A549 (cell line): Measurements from ENCODE around the gene NUP62. TPM values are rescaled to one million over a fixed set of nuclear protein-coding genes. Genes with fewer than 3 reads are reported as not detected.

ENCODE experiments used
- ATAC-seq, 2 experiments: fragments of 200-7000 bp in 1 of 2; fragments of >200 bp in 1 of 2; cut with Nextera tagmentation in 1 of 2; cut with Tn5 transposase in 1 of 2; 3 replicates each; pipeline versions ENCODE4 v1.8.0 to v1.9.1; 2018 to 2020; ENCODE audit warnings: mild to moderate bottlenecking in 1 of 2, moderate library complexity in 1 of 2
- CTCF ChIA-PET: fragments of 300-600 bp; sonication (Branson Sonifier 250); formaldehyde crosslinking; extraction: SDS; loops from one replicate; lab custom pipeline; 2021; ENCODE audit warnings: antibody characterized with exemption, inconsistent platforms; lab: Yijun Ruan, JAX
- POLR2A ChIA-PET: fragments of 350-600 bp; formaldehyde crosslinking; extraction: SDS; loops from one replicate; lab custom pipeline; 2021; ENCODE audit warnings: antibody characterized with exemption, inconsistent platforms; lab: Yijun Ruan, JAX
- DNase-seq, 2 experiments: peaks; one replicate each; pipeline versions ENCODE4 v3.0.0 to v3.0.0-alpha.2; 2011 to 2016; ENCODE audit warnings: low read depth in 1 of 2, low spot score in 1 of 2
- FAIRE-seq: peaks from 2 replicates; lab custom pipeline; 2011; peaks lifted over from hg19 to GRCh38; lab: Jason Lieb, UNC
- H3K27ac ChIP-seq, 2 experiments: fragments of >200 bp; sonication (Bioruptor Twin); formaldehyde crosslinking; 3 replicates each; pipeline ENCODE4 v1.5.1; 2016 to 2017
- H3K4me1 ChIP-seq: fragments of >200 bp; sonication (Bioruptor Twin); formaldehyde crosslinking; 3 replicates; pipeline ENCODE4 v1.6.1; 2016
- H3K4me2 ChIP-seq: fragments of >200 bp; sonication (Bioruptor Twin); formaldehyde crosslinking; 3 replicates; pipeline ENCODE4 v1.6.1; 2016
- H3K4me3 ChIP-seq: fragments of >200 bp; sonication (Bioruptor Twin); formaldehyde crosslinking; 3 replicates; pipeline ENCODE4 v1.5.1; 2016
- H3K9me3 ChIP-seq: fragments of >200 bp; sonication (Bioruptor Twin); formaldehyde crosslinking; 3 replicates; pipeline ENCODE4 v1.6.1; 2016
- BCL3 ChIP-seq: fragments of >200 bp; sonication (Bioruptor Twin); formaldehyde crosslinking; IDR thresholded peaks from 3 replicates; pipeline ENCODE4 v1.6.1; 2016
- CHD2 ChIP-seq: fragments of 150-350 bp; IDR thresholded peaks from 2 replicates; pipeline ENCODE4 v1.6.1; 2014; ENCODE audit warnings: low read length; ENCODE audit not compliant: partially characterized antibody
- CTCF ChIP-seq: fragments of >200 bp; sonication (Bioruptor Twin); formaldehyde crosslinking; IDR thresholded peaks from 3 replicates; pipeline ENCODE4 v1.5.1; 2016
- E2F6 ChIP-seq: IDR thresholded peaks from 2 replicates; pipeline ENCODE4 v1.6.1; 2012; ENCODE audit warnings: low read depth, borderline replicate concordance
- FOSB ChIP-seq: fragments of 250-450 bp; sonication (Bioruptor Pico); IDR thresholded peaks from 2 replicates; pipeline ENCODE4 v1.5.0; 2020; ENCODE audit warnings: mild to moderate bottlenecking, moderate library complexity
- FOSL2 ChIP-seq, 2 experiments: fragments of 450-650 bp in 1 of 2; fragments of >200 bp in 1 of 2; sonication (Bioruptor Twin) in 1 of 2; formaldehyde crosslinking; IDR thresholded peaks; 2 replicates each; pipeline versions ENCODE4 v1.5.0 to v1.6.1; 2016 to 2020; ENCODE audit warnings: mild to moderate bottlenecking in 1 of 2, moderate library complexity in 1 of 2
- HOXB13 ChIP-seq: fragments of 250-450 bp; sonication (Bioruptor Pico); IDR thresholded peaks from 2 replicates; pipeline ENCODE4 v1.5.0; 2020; ENCODE audit warnings: low read depth, mild to moderate bottlenecking, moderate library complexity
- KDM1A ChIP-seq: fragments of 200-600 bp; sonication (generic); IDR thresholded peaks from 2 replicates; pipeline ENCODE4 v1.6.1; 2016; ENCODE audit warnings: low read depth, mild to moderate bottlenecking
- MAZ ChIP-seq: fragments of 150-350 bp; IDR thresholded peaks from 2 replicates; pipeline ENCODE4 v1.6.1; 2014; ENCODE audit warnings: antibody characterized with exemption, low read depth, low read length, borderline replicate concordance
- NFE2L2 ChIP-seq: fragments of 150-350 bp; conservative IDR thresholded peaks from 2 replicates; pipeline ENCODE4 v1.6.1; 2014; ENCODE audit warnings: low read length
- NPAS2 ChIP-seq: fragments of 250-450 bp; sonication (Bioruptor Pico); IDR thresholded peaks from 2 replicates; pipeline ENCODE4 v1.8.0; 2022; ENCODE audit warnings: mild to moderate bottlenecking, moderate library complexity, borderline replicate concordance
- PBX3 ChIP-seq: IDR thresholded peaks from 2 replicates; pipeline ENCODE4 v1.6.1; 2012
- RAD21 ChIP-seq, 2 experiments: fragments of >200 bp in 1 of 2; sonication (Bioruptor Twin) in 1 of 2; formaldehyde crosslinking in 1 of 2; IDR thresholded peaks in 1 of 2; conservative IDR thresholded peaks in 1 of 2; 2 replicates in 1 of 2; 3 replicates in 1 of 2; pipeline ENCODE4 v1.6.1; 2012 to 2018; ENCODE audit warnings: inconsistent platforms in 1 of 2
- RFX5 ChIP-seq: fragments of 450-650 bp; IDR thresholded peaks from 2 replicates; pipeline ENCODE4 v1.7.1; 2014; ENCODE audit warnings: antibody characterized with exemption, mild to moderate bottlenecking, moderate library complexity
- SREBF2 ChIP-seq: fragments of 450-650 bp; IDR thresholded peaks from 2 replicates; pipeline ENCODE4 v1.6.1; 2014; ENCODE audit warnings: mild to moderate bottlenecking, moderate library complexity
- TP53 ChIP-seq: fragments of 250-450 bp; sonication (Bioruptor Pico); IDR thresholded peaks from 2 replicates; pipeline ENCODE4 v1.5.0; 2021; ENCODE audit warnings: mild to moderate bottlenecking, moderate library complexity
- WGBS: methylation state at CpG from one replicate; pipeline ENCODE4 v1.1.6; 2017; ENCODE audit errors: missing lambda C conversion rate; 5-methylcytosine and 5-hydroxymethylcytosine counted together
- polyA plus RNA-seq, 4 experiments: library from polyadenylated mRNA; depleted of rRNA in 3 of 4; stranded (reverse); fragments of >200 nt; fragmentation: RNase III in 1 of 4; extraction: RNeasy Plus Mini Kit Qiagen cat#74134 plus additional on column Dnase treatment in 1 of 4; gene quantifications; 2 replicates in 3 of 4; 3 replicates in 1 of 4; pipeline ENCODE4 v1.2.3, GENCODE V29; 2011 to 2017

Gene NUP62
- polyA plus RNA-seq, 2 of the 4 experiments (the other 2 are of a cell fraction): 21.4 to 83.9 TPM

GRCh38 chr19:49916839-49917733 lies 12.2 kb downstream of the NUP62 start:
- H3K27ac ChIP-seq: no peak overlapping the region
- no peaks in the 10 kb centered on the region for H3K9me3 ChIP-seq
- no peaks in the 10 kb centered on the region for H3K4me1 ChIP-seq
- FAIRE-seq (peak; percentile 56), ATAC-seq (peak; percentile 25 to 42; a peak in 3 of 6 replicates), DNase-seq (no peak)
- H3K4me2 ChIP-seq: no peak overlapping the region
- H3K4me3 ChIP-seq: no peak overlapping the region
- ChIA-PET POLR2A (interaction anchor here (0.6 to 3.8 kb wide), 2 partner anchors 12 to 13 kb away, joined by 4 to 22 read pairs; partner anchors contain the start of genes ATF5 and NUP62), CTCF (interaction anchor here (0.6 to 1.6 kb wide), 7 partner anchors 9 to 22 kb away, joined by 3 to 4 read pairs (median 3); no protein-coding TSS in a partner anchor)
- WGBS: 90% methylated on average over 21 of the region's 21 CpGs
- TF ChIP-seq CHD2 (no peak), CTCF (peak; percentile 23; the same call in 1 of the 3 replicates), RAD21 (conservative IDR thresholded peaks at IDR 0.05 in 1 of 2, IDR thresholded peaks at IDR 0.05 in 1 of 2) (peak in 1 of 2 experiments; percentile 28; a peak in 1 of 5 replicates)

- ATAC-seq: 0 out of 6 replicates have a peak, but pooled peaks of 1 of the 2 experiments have one; percentile 14
- Histone ChIP-seq H3K27ac (no peak overlapping the region), H3K4me1 (no peaks in the 10 kb centered on the region), H3K4me2 (no peak overlapping the region), H3K9me3 (no peaks in the 10 kb centered on the region)
- CTCF ChIA-PET: interaction anchor here (0.5 to 4.0 kb wide), 7 partner anchors 10 to 83 kb away, joined by 3 to 20 read pairs (median 4); no protein-coding TSS in a partner anchor
- FAIRE-seq: no peak
- DNase-seq: no peak
- WGBS: 93% methylated on average over 6 of the region's 6 CpGs
- POLR2A ChIA-PET: no interaction called here
- no peak for TF ChIP-seq PBX3
- no peak for TF ChIP-seq E2F6
- TF ChIP-seq BCL3: no peak
- TF ChIP-seq RFX5: no peak
- no peak for TF ChIP-seq HOXB13 (CRISPR knock-in tag)
- no peak for TF ChIP-seq KDM1A
- TF ChIP-seq NFE2L2: no peak
- TF ChIP-seq MAZ: no peak
- no peak for TF ChIP-seq CTCF
- TF ChIP-seq FOSB (CRISPR knock-in tag): no peak
- TF ChIP-seq NPAS2 (CRISPR knock-in tag): no peak
- no peak for TF ChIP-seq FOSL2 (IDR thresholded peaks at IDR 0.05)
- no peak for TF ChIP-seq FOSL2 (CRISPR knock-in tag; IDR thresholded peaks at IDR 0.05)
- TF ChIP-seq SREBF2: no peak
- TF ChIP-seq TP53 (CRISPR knock-in tag): no peak
- TF ChIP-seq, all 56 proteins: peak for 0
- H3K4me3 ChIP-seq: no peak overlapping the region
Observed at GRCh38 chr19:49915271-49915670, 14.0 kb downstream of the NUP62 start.
